Testis (tissue), 3 donors: ENCODE results near the gene STUM. TPM values are rescaled to one million over a fixed set of nuclear protein-coding genes. Genes with fewer than 3 reads are reported as not detected.

ENCODE experiments used
- DNase-seq: peaks from one replicate; pipeline ENCODE4 v3.0.0-alpha.2; 2019
- H3K27ac ChIP-seq, 2 donors: fragments of 200-600 bp; sonication (generic); one replicate each; pipeline ENCODE4 v1.5.1; 2019
- H3K27me3 ChIP-seq: fragments of 200-600 bp; sonication (generic); one replicate; pipeline ENCODE4 v1.5.1; 2019
- H3K36me3 ChIP-seq: fragments of 200-600 bp; sonication (generic); one replicate; pipeline ENCODE4 v1.5.1; 2017; ENCODE audit warnings: low read depth; ENCODE audit errors: missing control alignments
- H3K4me1 ChIP-seq: fragments of 200-600 bp; sonication (generic); one replicate; pipeline ENCODE4 v1.5.1; 2019
- H3K4me3 ChIP-seq, 2 donors: fragments of 200-600 bp; sonication (generic); one replicate each; pipeline ENCODE4 v1.5.1; 2017 to 2019
- H3K9me3 ChIP-seq: fragments of 200-600 bp; sonication (generic); one replicate; pipeline ENCODE4 v1.5.1; 2017
- CTCF ChIP-seq, 3 experiments: fragments of 450-650 bp in 2 of 3; fragments of 200-600 bp in 1 of 3; sonication (generic) in 1 of 3; IDR thresholded peaks; one replicate each; pipeline ENCODE4 v1.5.1; 2016 to 2019; ENCODE audit warnings: antibody characterized with exemption in 3 of 3, mild to moderate bottlenecking in 2 of 3, moderate library complexity in 1 of 3
- POLR2A ChIP-seq: fragments of 450-650 bp; IDR thresholded peaks from one replicate; pipeline ENCODE4 v1.6.1; 2017; ENCODE audit warnings: antibody characterized with exemption, mild to moderate bottlenecking, moderate library complexity
- WGBS, 2 donors: methylation state at CpG; one replicate each; pipeline ENCODE4 v1.1.5; 2018; 5-methylcytosine and 5-hydroxymethylcytosine counted together
- intact Hi-C: fragments of 100-400 bp; cut with DNase I; formaldehyde crosslinking; loops from one replicate; pipeline ENCODE4 v1.15.1; 2023; ENCODE audit warnings: low total_unique reads
- polyA plus RNA-seq: library from polyadenylated mRNA; stranded (reverse); fragments of 350-450 nt; fragmentation: Illumina TruSeq; extraction: RNeasy Lipid Tissue Mini Kit (QIAGEN cat#74804); gene quantifications from one replicate; pipeline ENCODE4 v1.2.3, GENCODE V29; 2014; ENCODE audit warnings: low read depth, low replicate concordance; ENCODE audit not compliant: insufficient read depth
- total RNA-seq, 2 donors: library from RNA; depleted of rRNA; stranded (reverse); fragments of >200 nt; gene quantifications; one replicate each; pipeline ENCODE4 v1.2.3, GENCODE V29; 2016

STUM gene
- total and polyA plus RNA-seq, 3 donors from 2014 or later = 2.5 to 4.5 (median 3.7) TPM

GRCh38 chr1:226576601-226577000 is 28.0 kb downstream of the STUM start:
- WGBS, 2 donors = 78 to 92% methylated on average over 3 of the region's 3 CpGs
- Histone ChIP-seq H3K36me3 (no peaks in the 10 kb centered on the region), H3K27ac (no peak overlapping the region), H3K4me1 (no peaks in the 10 kb centered on the region), H3K27me3 (no peaks in the 10 kb centered on the region), H3K4me3 (no peak overlapping the region), H3K9me3 (no peaks in the 10 kb centered on the region)
- intact Hi-C loops = no loop called here
- TF ChIP-seq POLR2A (no peak), CTCF (IDR thresholded peaks at IDR 0.05) (no peak)
- DNase-seq = no peak

GRCh38 chr1:226577401-226578180 is 29.0 kb downstream of the STUM start:
- intact Hi-C loops = no loop called here
- TF ChIP-seq CTCF (IDR thresholded peaks at IDR 0.05) = no peak
- no peak for TF ChIP-seq POLR2A
- no peaks in the 10 kb centered on the region for H3K9me3 ChIP-seq
- H3K36me3 ChIP-seq = no peaks in the 10 kb centered on the region
- H3K27ac ChIP-seq = no peak overlapping the region
- H3K27me3 ChIP-seq = no peaks in the 10 kb centered on the region
- no peak overlapping the region for H3K4me3 ChIP-seq
- WGBS, 2 donors = 69 to 73% methylated on average over 15 of the region's 15 CpGs
- H3K4me1 ChIP-seq = no peaks in the 10 kb centered on the region
- peak; percentile 28 for DNase-seq

- no peak overlapping the region for H3K4me3 ChIP-seq
- H3K36me3 ChIP-seq = no peaks in the 10 kb centered on the region
- H3K27ac ChIP-seq = no peak overlapping the region
- no peaks in the 10 kb centered on the region for H3K4me1 ChIP-seq
- no peak for DNase-seq
- no peaks in the 10 kb centered on the region for H3K9me3 ChIP-seq
- intact Hi-C loops = no loop called here
- H3K27me3 ChIP-seq = no peaks in the 10 kb centered on the region
- no peak for TF ChIP-seq CTCF (IDR thresholded peaks at IDR 0.05)
- no peak for TF ChIP-seq POLR2A
- WGBS, 2 donors = 64 to 72% methylated on average over 11 of the region's 11 CpGs
These were observed 30.5 kb downstream of the STUM start for GRCh38 chr1:226578946-226579578.

- Histone ChIP-seq H3K4me1 (no peaks in the 10 kb centered on the region), H3K27ac (no peak overlapping the region), H3K27me3 (no peaks in the 10 kb centered on the region), H3K4me3 (no peak overlapping the region), H3K9me3 (no peaks in the 10 kb centered on the region), H3K36me3 (no peaks in the 10 kb centered on the region)
- no peak for DNase-seq
- intact Hi-C loops = no loop called here
- 68 to 95% methylated on average over 5 to 6 of the region's 6 CpGs for WGBS, 2 donors
- TF ChIP-seq POLR2A (no peak), CTCF (IDR thresholded peaks at IDR 0.05) (no peak)
These were observed 31.3 kb downstream of the STUM start for GRCh38 chr1:226579781-226580323.
